GM21529 (cell line): Measurements from ENCODE around the gene KLHDC7B.

Experiments used
- ATAC-seq: cut with Tn5 transposase; IDR thresholded peaks from one replicate; pipeline ENCODE4 v1.9.1; 2021; ENCODE audit not compliant: unreplicated experiment

The KLHDC7B gene

DNA sequence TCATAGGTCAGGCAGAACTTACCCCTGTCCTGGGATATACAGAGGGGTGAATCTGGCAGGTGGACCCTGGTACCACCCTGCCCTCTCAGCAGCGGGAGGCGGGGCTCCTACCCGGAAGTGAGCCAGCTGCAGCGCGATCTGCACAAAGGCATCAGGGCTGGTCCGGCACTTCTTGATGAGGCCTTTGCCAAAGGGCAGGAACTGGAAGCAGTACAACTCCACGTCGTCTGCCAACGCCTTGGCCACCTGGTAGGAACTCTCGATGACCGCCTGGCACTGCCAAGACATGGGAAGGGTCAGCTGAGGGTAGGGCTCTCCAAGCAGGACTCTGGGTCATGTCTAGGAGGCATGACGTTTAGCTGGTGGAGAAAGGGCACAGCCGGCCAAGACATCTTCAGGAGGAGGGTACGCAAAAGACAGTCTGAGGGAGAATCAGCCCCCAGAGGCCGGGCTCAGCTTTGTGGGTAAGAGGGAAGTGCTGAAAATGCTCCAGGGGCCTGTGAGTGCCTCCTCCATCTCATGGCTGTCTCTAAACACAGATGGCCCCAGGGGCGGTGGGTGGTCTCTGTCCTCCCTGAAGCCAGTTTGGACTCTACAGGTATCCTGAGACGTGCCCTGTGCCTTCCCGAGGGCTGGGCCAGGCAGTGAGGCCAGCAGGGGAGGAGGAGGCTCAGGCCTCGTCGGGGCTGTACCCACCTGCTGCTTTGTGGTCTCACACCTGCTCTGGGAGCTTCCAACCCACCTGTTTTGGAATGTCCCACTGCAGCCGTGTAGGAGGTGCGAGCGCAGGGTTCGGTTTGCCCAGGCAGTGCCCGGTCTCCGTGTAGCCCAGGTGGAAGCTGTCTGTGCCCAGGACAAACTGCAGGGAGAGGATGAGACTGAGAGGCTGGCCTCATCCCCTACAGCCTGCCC lies 25.8 kb downstream of the KLHDC7B start:
- no peak for ATAC-seq

DNA sequence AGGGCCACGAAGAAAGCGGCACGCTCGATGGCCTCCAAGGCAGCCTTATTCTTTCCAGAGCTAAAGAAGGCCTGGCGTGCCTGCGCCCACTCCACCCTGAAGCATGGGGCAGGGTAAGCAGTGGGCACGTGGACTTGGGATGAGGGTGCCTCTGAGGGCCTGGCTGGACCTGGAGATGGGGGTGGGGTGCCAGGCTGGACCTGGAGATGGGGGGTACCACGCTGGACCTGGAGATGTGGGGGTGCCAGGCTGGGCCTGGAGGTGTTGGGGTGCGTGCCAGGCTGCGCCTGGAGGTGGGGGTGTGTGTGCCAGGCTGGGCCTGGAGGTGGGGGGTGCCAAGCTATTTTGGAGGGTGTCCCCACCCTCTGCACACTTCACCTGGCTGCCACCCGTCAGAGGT lies 27.3 kb downstream of the KLHDC7B start:
- no peak for ATAC-seq

DNA sequence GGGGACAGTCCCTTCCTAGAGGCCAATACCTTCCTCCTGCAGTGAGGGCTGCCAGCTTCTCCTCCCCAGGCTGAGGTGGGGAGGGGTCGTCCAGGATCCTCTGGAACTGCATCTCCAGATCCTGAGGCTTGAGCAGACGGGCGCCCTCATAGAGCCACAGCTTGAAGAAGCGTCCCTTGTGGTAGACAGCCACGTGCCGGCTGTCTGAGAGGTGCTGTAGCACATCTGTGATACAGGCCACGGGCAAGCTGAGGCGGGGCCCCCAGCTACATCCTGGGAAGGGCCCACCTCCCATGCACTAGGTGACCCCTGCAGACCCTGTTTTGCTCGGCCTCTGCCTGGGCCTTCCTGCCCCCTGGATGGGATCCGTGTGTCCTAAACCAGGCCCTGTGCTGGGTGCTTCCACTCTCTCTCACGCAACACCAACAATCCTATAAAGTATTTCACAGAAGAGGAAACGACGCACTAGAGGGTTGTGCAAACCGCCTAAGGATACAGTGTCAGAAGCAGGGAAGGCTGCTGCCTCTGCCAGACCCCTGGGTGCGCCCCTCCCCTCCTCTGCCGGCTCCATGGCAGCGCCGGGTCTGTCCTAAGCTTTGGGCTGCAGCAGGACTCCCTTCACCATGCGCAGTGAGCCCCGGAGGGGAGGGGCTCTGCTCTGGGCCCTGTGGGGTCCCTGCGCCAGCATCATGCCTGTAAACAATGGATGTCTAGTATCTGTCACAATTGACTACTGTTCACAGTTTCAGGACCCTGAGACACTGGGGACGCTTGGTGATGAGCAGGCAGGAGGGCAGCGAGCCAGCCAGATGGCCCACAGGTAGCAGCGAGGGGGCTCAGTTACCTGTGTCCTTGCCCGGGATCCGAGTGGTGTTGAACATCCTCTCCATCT lies 28.0 kb downstream of the KLHDC7B start:
- ATAC-seq = no peak

DNA sequence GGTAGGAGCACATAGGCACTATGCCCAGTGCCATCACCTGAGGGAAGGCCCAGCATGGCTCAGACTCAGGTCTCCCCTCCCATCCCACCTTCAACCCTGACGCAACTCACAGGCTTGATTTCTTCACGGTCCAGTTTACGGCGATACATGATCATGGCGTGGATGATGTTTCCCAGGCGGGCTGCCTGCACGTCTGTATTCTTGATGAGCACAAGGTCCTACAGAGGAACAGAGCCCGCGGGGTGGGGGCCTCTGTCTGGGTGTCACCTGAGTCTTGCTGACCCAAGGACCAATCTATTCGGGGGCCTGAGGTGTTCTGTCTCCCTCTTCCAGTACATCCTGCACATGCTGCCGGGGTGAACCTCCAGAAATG lies 28.7 kb downstream of the KLHDC7B start:
- no peak for ATAC-seq

DNA sequence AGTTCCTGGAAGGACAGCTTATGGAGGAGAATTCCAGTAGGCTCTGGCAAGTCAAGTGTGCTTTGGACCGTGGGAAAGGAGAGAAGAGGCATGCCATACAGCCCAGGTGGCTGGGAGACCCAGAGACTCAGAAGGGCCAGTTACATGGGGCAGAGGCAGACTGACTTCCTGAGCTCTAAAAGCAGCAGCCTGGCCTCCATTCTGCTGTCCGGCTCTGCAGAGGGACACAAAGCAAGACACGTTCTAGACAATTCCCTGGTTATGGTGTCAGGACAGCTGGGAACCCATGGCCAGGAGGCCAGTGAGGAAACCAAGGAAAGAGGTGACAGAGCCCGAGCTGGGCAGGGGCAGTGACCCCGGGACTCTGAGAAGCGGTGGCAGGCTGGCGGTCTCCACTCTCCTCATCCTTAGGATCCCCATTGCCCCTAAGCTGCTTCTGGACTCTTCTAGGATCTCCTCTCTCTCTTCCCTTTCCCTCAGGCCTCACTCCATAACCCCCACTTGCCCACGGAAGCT lies 29.8 kb downstream of the KLHDC7B start:
- no peak for ATAC-seq

DNA sequence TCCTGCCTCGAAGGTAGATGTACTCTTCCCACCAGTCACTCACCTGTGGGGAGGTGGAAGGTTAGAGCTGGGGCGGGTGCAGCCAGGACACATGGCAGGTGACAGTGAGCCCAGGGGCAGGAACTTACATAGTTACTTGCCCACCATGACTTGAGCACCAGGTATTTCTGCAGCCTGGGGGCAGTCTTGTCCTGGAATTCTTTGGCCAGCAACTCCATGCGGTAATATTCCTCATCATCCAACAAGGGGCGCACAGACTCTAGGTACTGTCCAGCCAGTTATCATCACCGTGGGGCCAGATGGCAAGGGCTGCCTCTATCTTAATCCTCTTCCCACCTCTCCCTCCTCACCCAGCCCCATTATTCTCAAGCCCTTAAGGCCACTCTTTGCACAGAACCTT lies 30.4 kb downstream of the KLHDC7B start:
- no peak for ATAC-seq

DNA sequence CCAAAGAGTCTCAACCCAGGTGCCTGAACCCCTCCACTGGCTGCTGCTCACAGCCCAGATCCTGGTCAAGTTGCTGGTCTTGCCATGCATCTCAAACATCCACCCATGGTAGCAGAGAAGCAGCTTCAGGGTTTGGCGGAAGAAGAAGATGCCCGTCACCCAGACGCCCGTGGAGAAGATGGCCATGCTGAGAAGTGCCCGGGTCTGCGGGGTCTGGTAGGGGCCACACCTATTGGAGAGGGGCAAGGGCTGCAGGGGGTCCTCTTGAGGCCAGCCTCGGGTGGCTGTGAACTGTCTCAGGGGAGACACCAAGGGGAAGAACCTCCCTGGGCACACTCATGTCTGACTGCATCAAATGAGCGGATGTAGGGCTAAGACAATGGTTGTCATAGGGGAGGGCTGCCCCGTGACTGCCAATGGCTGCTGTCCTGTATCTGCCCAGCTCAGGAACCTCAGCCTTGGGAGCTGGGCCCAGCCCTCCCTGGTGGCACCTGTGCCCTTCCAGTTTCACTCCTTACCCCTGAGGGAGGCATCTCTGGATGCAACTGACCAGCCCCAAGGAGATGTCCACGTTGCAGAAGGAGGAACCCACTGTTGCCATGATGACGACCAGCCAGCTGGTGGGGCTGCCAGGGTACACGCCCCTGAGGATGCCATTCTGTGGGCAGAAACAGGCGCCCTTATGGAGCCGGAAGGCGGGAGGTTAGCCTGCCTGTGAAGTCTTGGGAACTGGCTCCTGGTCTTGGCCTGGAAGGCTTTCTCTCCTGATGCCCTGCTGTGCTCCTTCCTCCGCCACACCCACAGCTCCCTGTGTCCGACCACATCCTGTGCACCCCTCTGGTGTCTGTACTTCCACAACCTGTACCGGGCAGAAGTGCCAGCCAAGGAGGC lies 31.4 kb downstream of the KLHDC7B start:
- ATAC-seq = no peak

DNA sequence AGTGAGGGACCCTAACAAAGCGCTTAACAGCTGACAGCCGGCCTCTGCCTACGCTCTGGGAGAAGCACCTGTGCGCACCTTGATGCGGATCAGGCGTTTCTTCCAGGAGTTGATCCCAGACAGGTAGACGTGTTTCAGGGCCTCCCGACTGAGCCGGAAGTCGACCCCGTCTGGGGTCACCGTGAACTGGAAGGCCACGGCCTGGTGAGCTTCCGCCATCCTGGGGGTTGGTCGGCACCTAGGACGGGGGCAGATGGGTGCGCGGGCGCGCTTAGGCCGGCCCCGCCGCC lies 31.9 kb downstream of the KLHDC7B start:
- ATAC-seq = no peak

DNA sequence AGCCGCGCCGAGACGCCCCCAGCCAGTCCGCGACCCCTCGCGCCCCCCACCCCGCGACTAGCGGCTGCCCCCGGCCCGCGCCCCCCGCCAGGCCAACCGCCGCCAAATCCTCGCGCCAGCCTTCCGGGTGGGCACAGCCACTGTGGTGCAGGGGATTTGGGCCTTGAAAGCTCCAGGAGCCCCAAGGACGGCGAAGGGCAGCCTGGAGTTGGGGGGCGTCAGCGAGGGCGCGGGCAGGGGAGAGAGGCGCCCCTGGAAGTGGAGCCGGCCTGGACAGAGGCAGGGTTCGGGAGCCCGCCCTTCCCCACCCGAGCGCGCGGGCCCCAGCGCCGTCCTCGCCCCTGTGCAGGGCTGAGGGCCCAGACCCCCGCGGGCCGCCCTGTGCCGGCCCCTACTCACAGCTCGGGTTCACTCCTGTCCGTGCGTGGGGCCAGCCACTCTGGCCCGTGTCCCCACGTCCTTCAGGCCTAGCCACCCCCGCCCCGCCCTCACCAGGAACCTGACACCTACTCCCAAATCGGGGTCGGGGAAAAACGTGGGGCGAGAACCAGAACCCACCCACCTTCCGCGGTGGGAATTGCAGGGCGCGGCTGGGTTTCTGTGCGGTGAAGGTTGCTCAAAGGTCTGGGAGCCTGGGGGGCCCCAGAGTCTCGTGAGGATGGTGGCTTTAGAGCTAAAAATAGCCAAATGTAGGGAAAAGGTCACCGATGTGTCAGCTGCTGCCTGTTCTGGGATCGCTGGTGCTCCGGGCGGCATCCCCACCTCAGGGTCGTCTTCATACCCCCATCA lies 32.5 kb downstream of the KLHDC7B start, which contains the start of gene CPT1B:
Gene CPT1B, minus strand, starts transcription at position 441 of the 789 bp plus-strand sequence. CDS start 512 bp downstream, outside the sequence.
- no peak for ATAC-seq

DNA sequence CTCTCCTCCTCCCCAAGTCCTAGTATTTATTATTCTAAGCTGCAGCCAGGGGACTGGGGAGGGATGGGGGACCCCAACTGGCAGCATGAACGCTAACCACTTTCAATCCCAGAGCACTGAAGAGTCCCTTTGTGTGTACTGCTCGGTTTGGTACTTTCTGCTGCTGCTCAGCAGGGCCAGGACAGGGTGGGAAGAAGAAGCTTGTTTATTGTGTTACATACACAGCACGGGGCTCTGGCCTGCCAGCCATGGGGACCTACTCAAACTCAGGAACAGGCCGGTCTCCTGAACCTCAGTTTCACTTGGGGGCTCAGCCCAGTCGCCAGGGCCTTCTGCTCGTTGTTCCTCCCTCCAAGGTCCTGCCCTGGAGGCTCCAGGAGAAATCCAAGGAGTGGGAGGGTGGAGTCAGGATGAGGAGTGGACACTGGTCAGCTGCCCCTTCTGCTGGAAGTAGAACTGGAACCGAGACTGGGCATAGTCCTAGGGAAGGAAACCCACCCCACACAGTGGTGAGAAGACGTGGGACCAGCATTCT lies 33.1 kb downstream of the KLHDC7B start:
- no peak for ATAC-seq

DNA sequence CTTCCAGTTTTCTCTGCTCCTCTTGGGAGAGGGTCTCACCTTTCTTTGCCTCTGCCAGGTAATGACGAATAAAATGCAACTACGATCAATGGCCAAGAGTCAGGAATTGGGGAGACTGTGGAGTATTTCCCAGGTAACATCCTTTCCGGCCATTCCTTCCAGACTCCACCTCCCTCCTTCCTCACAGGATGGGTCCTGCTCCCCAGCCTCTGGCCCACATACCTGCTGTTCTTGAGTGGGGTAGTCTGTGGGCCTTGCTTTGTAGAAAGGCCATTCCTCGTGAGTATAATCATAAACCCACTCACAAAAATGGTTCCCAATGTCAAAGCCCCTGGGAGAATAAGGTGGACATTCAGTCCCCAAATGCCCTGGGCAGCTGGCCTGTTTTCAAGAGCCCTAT lies 34.1 kb downstream of the KLHDC7B start:
- ATAC-seq = no peak

DNA sequence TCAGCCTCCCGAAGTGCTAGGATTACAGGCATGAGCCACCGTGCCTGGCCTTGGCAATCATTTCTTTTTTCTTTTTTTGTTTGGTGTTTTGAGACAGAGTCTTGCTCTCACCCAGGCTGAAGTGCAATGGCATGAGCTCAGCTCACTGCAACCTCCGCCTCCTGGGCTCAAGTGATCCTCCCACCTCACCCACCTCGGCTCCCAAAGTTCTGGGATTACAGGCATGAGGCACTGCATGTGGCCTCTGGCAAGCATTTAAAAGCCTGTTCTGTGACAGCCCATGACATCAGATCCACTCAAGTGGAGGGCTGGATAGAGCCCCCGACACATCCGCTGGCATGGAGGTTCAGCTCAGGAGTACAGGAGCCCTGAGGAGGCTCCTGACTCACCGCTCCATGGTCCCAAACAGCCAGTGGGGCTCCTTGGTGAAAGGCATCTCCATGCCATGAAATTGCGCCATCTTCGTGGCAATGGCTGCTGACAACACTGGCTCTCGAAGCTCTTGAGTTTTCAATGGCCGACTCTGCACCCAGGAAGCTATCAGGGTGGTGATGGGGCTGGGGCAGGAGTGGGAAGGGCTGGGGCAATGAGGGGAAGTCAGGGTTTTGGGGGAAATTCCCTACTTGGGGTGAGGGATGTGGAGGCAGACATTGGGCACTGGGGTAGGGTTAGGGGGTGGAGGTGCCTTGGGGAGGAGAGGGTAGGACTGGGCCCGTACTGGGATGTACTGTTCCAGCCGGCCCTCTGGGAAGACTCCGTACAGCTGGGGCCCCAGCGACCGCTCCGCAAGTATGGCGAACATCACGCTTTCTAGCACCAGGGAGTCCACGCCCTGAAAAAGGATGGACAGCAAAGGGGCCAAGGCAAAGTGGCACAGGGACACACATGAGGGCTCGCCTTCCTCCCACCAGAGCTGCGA lies 35.6 kb downstream of the KLHDC7B start:
- no peak for ATAC-seq

DNA sequence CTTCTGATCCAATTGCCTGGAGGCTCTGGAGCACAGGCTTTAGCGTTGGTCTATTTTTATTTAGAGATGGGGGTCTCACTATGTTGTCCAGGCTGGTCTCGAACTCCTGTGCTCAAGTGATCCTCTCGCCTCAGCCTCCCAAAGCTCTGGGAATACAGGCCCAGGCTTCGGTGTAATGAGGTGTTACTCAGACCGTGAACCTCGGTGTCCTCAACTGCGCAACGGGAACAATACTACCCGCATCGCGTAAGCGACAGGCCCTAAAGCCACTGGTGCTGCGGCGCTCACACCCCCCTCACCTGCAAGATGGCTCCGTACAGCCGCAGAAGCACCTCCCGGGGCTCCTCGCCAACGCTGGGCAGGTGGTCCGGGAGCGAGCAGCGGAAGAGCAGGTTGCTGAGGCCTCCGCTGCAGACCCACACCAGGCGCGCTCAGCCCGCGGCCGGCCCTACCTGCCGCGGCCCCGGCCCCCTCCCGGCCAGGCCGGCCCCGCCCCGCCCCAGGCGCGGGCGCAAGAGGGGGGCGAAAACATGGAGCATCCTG lies 36.3 kb downstream of the KLHDC7B start:
- no peak for ATAC-seq

DNA sequence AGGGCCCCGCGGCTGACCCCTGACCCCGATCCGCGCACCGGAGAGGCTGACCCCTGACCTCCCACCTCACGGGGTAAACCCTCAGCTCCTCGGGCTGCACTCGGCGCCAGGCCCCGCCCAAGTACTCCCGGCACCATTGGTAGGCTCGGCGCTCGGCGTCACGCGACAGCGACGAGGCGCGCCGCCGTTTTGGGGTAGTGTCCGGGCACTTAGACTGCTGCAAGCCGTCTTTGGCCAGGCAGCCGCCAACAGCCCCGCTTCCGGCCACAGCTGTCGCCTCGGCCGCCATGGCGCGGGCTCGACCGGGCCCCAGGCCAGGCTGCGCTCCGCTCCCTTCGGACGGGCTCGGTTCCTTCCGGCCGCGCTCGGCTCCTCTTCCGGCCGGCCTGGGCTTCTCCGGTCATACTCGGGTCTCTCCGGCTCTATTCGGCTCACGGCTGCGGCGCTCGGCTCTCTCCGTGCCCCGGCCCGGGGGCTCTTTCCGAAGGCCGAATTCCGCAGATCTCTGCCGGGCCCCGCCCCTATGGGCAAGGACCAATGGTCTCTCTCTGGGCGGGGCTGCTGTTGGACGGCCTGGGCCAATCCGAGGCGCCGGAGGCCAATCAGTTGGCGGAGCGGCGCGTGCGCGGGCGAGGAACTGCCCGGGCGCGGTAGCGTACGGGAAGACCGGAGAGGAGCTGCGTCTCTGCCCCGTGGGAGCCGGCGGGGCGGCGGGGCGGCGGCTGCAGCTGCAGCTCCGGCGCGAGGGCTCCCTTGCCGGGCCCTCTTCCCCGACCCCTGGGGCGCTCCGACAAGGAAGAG lies 37.0 kb downstream of the KLHDC7B start, which contains the start of gene CHKB:
Gene CHKB, minus strand, starts transcription at position 357 of the 801 bp plus-strand sequence. Its CDS starts 68 bp downstream, at position 289.
- peak; percentile 84 for ATAC-seq

DNA sequence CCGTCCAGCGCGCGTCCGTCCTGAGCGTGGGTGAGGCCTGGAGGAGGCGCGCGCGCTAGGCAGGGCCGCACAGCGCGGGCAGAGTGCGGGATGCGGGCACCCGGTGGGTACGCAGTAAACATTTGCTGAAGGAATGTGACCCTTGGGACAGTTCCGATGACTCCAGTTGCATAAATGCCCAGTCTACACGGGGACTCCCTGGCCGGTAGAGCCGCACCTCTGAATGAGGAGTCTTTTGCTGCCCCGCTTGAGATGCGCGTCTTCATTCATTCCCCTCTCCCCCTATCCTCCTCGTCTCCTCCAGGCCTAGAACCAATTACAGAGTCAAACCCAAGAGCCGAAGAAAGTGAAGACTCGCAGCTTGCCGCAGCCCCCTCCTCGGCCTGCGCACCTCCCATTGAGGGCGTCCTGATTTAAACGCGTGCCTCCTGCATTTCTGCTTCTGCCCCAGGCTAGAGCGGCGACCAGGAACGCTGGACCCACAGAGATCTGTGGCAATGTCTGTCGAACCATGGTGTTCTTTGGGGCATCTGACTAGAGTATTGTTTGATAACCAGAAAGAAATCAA lies 37.7 kb downstream of the KLHDC7B start:
- peak; percentile 22 for ATAC-seq

DNA sequence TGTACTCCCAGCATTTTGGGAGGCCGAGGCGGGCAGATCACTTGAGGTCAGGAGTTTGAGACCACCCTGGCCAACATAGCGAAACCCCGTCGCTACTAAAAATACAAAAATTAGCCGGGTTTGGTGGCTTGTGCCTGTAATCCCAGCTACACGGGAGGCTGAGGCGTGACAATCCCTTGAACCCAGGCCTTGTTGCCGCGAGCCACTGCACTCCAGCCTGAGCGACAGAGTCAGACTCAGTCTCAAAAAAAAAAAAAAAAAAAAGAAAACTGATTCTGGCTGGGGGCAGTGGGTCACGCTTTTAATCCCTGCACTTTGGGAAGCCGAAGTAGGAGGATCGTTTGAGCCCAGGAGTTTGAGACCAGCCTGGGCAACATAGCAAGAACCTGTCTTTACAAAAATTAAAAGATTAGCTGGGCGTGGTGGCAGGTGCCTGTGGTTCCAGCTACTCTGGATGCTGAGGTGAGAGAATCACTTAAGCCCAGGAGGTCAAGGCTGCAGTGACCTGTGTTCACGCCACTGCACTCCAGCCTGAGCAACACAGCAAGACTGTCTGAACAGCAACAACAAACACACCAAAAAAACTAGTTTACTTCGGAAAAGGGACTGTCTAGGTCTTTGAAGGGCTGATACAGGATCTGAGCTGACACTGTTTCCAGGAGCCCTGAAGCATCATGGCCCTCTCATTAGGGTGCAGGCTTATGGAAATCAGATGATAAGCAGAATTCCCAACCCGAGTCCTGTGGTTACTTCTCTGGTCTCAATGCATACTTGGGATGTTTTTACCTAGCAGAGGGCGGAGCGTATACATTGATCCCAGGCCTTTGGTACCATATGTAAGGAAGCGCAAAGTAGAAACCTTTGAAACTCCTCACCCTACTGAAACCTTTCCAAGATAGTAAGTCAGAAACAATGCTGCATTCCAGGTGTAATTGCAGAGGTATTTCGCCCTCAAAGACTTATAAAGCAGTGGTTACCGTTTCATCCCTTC lies 38.7 kb downstream of the KLHDC7B start:
- no peak for ATAC-seq
